ENCODE results near the gene MRGPRE. TPM values are rescaled to one million over a fixed set of nuclear protein-coding genes. Genes with fewer than 3 reads are reported as not detected.
A peak's percentile ranks its signal among the peaks of the same experiment; 100 is the strongest.

The MRGPRE gene
- total RNA-seq, 1 donor from 2014 or later, result not detected

DNA sequence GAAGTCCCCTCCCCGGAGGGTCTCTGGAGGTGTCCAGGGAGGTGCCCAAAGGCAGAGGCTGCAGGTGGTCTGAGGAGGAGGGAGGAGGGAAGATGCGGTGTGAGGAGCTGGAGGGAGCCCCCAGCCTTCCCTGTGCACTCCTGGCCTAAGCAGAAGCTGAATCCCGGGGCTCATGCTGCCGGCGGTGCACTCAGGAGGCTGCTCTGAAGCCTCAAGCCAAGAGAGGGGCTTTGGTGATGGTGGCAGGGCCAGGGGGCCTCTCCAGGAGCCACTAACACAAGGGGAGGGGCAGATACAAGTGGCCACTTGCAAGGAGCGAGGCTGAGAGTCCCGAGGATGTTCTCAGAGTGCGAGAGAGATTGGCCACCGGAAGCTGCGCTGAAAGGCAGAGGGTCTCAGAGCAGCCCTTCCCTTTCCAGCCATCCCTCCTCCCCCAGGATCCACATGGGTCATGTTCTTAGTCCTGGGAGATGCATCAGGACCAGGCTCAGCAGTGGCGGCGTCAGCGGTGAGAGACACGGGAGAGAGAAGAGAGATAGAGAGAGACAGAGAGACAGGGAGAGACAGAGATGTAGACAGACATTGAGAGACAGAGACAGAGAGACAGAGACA lies 12.8 kb downstream of the MRGPRE start:
- Histone ChIP-seq H3K36me3 (no peaks in the 10 kb centered on the region), H3K4me1 (no peaks in the 10 kb centered on the region), H3K27ac (no peak overlapping the region), H3K4me3 (no peak overlapping the region), H3K9me3 (no peaks in the 10 kb centered on the region), H3K27me3 (peaks cover 49% of the 10 kb centered on the region)
- DNase-seq (no peak), ATAC-seq (no peak)
- intact Hi-C loops (cut with DNase I), result no loop called here
- TF ChIP-seq, protein P1, sequence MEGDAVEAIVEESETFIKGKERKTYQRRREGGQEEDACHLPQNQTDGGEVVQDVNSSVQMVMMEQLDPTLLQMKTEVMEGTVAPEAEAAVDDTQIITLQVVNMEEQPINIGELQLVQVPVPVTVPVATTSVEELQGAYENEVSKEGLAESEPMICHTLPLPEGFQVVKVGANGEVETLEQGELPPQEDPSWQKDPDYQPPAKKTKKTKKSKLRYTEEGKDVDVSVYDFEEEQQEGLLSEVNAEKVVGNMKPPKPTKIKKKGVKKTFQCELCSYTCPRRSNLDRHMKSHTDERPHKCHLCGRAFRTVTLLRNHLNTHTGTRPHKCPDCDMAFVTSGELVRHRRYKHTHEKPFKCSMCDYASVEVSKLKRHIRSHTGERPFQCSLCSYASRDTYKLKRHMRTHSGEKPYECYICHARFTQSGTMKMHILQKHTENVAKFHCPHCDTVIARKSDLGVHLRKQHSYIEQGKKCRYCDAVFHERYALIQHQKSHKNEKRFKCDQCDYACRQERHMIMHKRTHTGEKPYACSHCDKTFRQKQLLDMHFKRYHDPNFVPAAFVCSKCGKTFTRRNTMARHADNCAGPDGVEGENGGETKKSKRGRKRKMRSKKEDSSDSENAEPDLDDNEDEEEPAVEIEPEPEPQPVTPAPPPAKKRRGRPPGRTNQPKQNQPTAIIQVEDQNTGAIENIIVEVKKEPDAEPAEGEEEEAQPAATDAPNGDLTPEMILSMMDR (IDR thresholded peaks at IDR 0.05), result no peak

DNA sequence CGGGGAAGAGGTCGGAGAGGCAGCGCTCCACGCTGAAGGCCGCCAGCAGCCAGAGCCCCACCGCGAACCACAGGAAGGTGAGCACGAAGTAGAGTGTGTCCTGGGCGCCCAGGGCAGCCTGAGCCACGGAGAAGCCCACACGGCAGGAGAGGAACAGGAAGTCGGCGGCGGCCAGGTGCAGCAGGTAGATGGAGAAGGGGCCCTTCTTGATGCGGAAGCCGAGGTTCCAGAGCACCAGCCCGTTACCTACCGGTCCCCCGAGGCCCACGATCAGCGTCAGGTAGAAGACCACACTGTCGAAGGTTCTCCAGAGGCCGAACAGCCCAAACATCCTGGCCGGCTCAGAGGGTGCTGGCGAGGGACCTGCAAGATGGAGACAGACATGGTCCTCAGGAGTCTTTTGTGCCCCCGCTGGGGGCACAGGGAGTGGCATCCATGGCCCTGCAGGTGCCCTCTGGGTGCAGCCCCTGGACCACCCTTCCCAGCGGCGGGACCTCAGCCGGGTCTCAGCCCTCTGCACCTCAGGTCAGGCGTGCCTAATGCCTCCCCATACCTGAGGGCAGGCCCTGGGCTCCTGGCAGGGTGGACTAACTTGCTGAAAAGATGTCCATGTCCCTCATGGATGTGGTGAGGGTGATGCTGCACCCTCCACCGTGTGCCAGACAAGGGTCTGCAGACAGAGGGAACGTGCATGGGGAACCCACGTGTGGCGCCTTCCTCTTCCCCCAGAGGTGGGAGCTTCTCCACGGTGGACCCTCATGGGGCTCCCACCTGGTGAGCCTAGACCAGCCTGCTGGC lies 13.5 kb downstream of the MRGPRE start, which contains the start of gene MRGPRG:
TSS of gene MRGPRG (minus strand) at position 331 of the 798 bp plus-strand sequence. CDS start at position 331, 0 bp downstream.
- no peak within 1 kb of the TSS for H3K4me3 ChIP-seq
- no peaks in the 10 kb centered on the region for H3K9me3 ChIP-seq
- peaks cover 42% of the 10 kb centered on the region for H3K27me3 ChIP-seq
- intact Hi-C loops (cut with DNase I), result no loop called here
- ATAC-seq (no peak), DNase-seq (no peak)
- H3K27ac ChIP-seq, result no peak within 1 kb of the TSS
- no peaks in the 10 kb centered on the region for H3K36me3 ChIP-seq
- TF ChIP-seq, protein P1 (IDR thresholded peaks at IDR 0.05), result no peak
- no peaks in the 10 kb centered on the region for H3K4me1 ChIP-seq

DNA sequence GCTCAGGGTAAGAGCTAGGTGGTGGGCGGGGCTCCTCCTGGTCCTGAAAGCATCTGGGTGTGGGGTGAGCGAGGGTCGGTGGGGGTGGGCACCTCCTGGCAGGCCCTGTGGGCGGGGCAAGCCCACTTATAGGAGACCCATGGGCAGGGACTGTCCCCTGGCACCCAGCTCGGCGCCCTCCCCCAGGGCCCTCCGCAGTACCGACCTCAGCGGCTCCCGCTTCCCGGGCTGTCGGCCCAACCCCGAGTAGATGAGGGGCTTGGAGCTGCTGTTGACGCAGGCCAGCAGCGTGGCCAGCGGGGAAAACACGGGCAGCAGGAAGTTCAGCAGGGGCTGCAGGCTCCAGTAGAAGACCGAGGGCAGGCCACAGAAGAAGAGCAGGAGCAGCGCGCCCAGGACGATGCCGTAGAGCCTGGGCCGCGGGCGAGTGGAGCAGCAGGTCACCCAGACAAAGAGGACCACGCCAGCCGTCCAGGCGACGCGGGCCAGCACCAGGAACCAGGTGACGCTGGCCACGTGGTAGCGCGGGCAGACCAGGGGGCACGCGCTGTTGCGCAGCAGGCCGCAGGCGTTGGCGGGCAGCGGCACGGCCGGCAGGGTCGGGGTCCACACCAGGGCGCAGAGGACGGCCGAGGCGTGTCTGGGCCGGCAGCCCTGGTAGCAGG lies 14.3 kb downstream of the MRGPRE start:
- intact Hi-C loops (cut with DNase I), result no loop called here
- Histone ChIP-seq H3K36me3 (no peaks in the 10 kb centered on the region), H3K4me3 (no peak overlapping the region), H3K9me3 (no peaks in the 10 kb centered on the region), H3K27me3 (peaks cover 34% of the 10 kb centered on the region), H3K4me1 (no peaks in the 10 kb centered on the region), H3K27ac (no peak overlapping the region)
- ATAC-seq, result no peak
- TF ChIP-seq, protein P1 (IDR thresholded peaks at IDR 0.05), result no peak
- peak; percentile 62 for DNase-seq

DNA sequence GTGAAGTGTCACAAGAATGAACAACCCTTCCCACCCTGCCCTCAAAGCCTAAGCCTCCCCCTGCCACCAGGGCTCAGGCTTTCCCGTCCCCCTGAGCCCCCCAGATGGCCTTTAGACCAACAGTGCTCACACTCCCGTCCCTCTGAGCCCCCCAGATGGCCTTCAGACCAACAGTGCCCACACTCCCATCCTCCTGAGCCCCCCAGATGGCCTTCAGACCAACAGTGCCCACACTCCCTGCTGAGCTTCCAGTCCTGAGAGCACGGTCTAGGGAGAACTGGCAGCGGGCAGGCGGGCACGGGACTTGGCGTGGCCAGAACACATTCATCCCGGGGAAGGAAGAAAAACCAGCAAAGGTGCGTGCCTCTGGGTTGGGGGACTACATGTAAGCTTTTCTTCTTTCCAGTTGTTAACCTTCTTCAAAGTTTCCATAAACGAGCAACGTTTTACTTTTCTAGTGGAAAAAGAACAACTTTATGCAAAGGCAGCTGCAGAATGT lies 16.1 kb downstream of the MRGPRE start:
- no peak overlapping the region for H3K27ac ChIP-seq
- DNase-seq (no peak), ATAC-seq (no peak)
- no peaks in the 10 kb centered on the region for H3K36me3 ChIP-seq
- no peaks in the 10 kb centered on the region for H3K4me1 ChIP-seq
- H3K4me3 ChIP-seq, result no peak overlapping the region
- no peaks in the 10 kb centered on the region for H3K9me3 ChIP-seq
- intact Hi-C loops (cut with DNase I), result no loop called here
- TF ChIP-seq, protein P1 (IDR thresholded peaks at IDR 0.05), result no peak
- H3K27me3 ChIP-seq, result peaks cover 18% of the 10 kb centered on the region

DNA sequence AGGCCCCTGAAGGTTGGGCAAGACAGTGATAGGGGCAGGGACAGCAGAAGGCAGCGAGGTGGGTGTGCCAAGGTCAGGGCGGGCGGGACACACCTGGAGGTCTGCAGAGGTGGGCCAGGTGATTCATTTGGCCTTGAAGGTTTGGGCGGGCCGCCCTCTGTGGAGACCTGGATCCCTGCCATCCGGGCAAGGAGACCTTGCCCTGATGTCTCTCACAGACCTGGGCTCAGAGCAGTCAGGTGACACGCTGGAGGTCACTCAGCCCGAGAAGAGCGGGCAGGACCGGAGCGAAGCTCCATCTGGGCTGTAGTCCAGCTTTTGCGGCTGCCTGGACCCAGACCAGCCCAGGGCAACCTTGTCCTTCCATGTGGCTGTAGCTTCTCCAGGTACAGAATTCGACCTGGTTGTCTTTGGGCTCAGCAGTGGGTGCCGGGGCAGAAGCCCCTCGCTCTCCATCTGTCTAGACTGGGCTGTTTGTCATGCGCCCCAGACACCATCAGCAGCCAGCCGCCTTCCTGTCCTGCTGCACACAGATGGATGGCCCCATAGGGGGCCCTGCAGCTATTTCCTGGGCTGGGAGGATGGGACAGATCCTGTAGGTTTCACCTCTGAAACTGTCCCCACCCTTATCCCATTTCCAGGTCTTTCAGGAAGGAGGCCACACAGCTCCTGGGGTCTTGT lies 16.7 kb downstream of the MRGPRE start:
- no peaks in the 10 kb centered on the region for H3K36me3 ChIP-seq
- H3K27ac ChIP-seq, result no peak overlapping the region
- no peak overlapping the region for H3K4me3 ChIP-seq
- intact Hi-C loops (cut with DNase I), result no loop called here
- TF ChIP-seq, protein P1 (IDR thresholded peaks at IDR 0.05), result no peak
- H3K27me3 ChIP-seq, result peaks cover 18% of the 10 kb centered on the region
- H3K9me3 ChIP-seq, result no peaks in the 10 kb centered on the region
- ATAC-seq, result no peak
- H3K4me1 ChIP-seq, result no peaks in the 10 kb centered on the region
- DNase-seq, result no peak
